HepG2 (cell line): ENCODE data around the gene KIF24. TPM values are rescaled to one million over a fixed set of nuclear protein-coding genes. Genes with fewer than 3 reads are reported as not detected.

ENCODE experiments used
- ATAC-seq: fragments of 200-7000 bp; cut with Tn5 transposase; 3 replicates; pipeline ENCODE4 v1.9.1; 2020; ENCODE audit warnings: mild to moderate bottlenecking, moderate library complexity
- BruUV-seq: library from RNA; stranded (reverse); fragments of 400-500 nt; replicated peaks from 2 replicates; lab custom pipeline; 2021; lab: Mats Ljungman, UMichigan
- CTCF ChIA-PET: fragments of 300-600 bp; formaldehyde crosslinking; extraction: SDS; loops from one replicate; lab custom pipeline; 2021; ENCODE audit warnings: low total read pairs, inconsistent platforms, low intra/inter-chr PET ratio; lab: Yijun Ruan, JAX
- POLR2A ChIA-PET: fragments of 350-600 bp; sonication (Branson Sonifier 250); formaldehyde crosslinking; loops from one replicate; lab custom pipeline; 2020; ENCODE audit warnings: antibody characterized with exemption, inconsistent platforms; lab: Yijun Ruan, JAX
- DNase-seq: peaks from one replicate; pipeline ENCODE4 v3.0.0-alpha.2; 2015; ENCODE audit warnings: low spot score
- FAIRE-seq: peaks from 3 replicates; lab custom pipeline; 2011; peaks lifted over from hg19 to GRCh38; lab: Jason Lieb, UNC
- H2AFZ ChIP-seq: one replicate; pipeline ENCODE4 v1.6.1; 2011; ENCODE audit warnings: low read length, inconsistent platforms
- H3K27ac ChIP-seq: fragments of 300-600 bp; 3 replicates; pipeline ENCODE4 v1.8.0; 2011; ENCODE audit warnings: mixed run types, mild to moderate bottlenecking, mixed read lengths, low read length, inconsistent platforms; ENCODE audit not compliant: insufficient read depth; ENCODE audit errors: extremely low read length
- H3K27me3 ChIP-seq, 2 experiments: fragments of 200-600 bp in 1 of 2; 2 replicates in 1 of 2; 3 replicates in 1 of 2; pipeline versions ENCODE4 v1.6.0 to v1.8.0; 2011; ENCODE audit warnings: low read length in 2 of 2, mild to moderate bottlenecking in 2 of 2, moderate library complexity in 2 of 2, inconsistent platforms in 1 of 2; ENCODE audit not compliant: insufficient read depth in 2 of 2, control insufficient read depth in 1 of 2
- H3K36me3 ChIP-seq, 2 experiments: fragments of 200-600 bp in 1 of 2; replicated peaks in 1 of 2; 2 replicates in 1 of 2; 3 replicates in 1 of 2; pipeline versions ENCODE4 v1.5.1 to v1.8.0; 2011; ENCODE audit warnings: low read length in 2 of 2, inconsistent platforms in 1 of 2; ENCODE audit not compliant: insufficient read depth in 2 of 2, control insufficient read depth in 1 of 2
- H3K4me1 ChIP-seq: 2 replicates; pipeline ENCODE4 v1.5.1; 2012; ENCODE audit warnings: low read length, inconsistent platforms; ENCODE audit not compliant: insufficient read depth
- H3K4me2 ChIP-seq: 2 replicates; pipeline ENCODE4 v1.6.0; 2011; ENCODE audit warnings: low read depth, low read length, inconsistent platforms
- H3K4me3 ChIP-seq, 3 experiments: fragments of 200-600 bp in 1 of 3; sonication (generic), shearing (Covaris generic) in 1 of 3; replicated peaks in 1 of 3; 2 replicates each; pipeline ENCODE4 v1.5.1; 2011 to 2016; ENCODE audit warnings: low read length in 3 of 3, inconsistent platforms in 2 of 3, low read depth in 2 of 3, mild to moderate bottlenecking in 2 of 3, control low read depth in 1 of 3, mixed read lengths in 1 of 3; ENCODE audit not compliant: insufficient read depth in 1 of 3
- H3K79me2 ChIP-seq: one replicate; pipeline ENCODE4 v1.6.1; 2011; ENCODE audit warnings: low read length, inconsistent platforms; ENCODE audit not compliant: insufficient read depth
- H3K9ac ChIP-seq: 2 replicates; pipeline ENCODE4 v1.6.0; 2011; ENCODE audit warnings: mild to moderate bottlenecking, low read depth, low read length, inconsistent platforms; ENCODE audit not compliant: insufficient read depth
- H3K9me3 ChIP-seq: 2 replicates; pipeline ENCODE4 v1.5.1; 2012; ENCODE audit warnings: mild to moderate bottlenecking, low read length
- H4K20me1 ChIP-seq: 2 replicates; pipeline ENCODE4 v1.6.0; 2011; ENCODE audit warnings: inconsistent platforms, mild to moderate bottlenecking, low read length, moderate library complexity; ENCODE audit not compliant: insufficient read depth
- CC2D1A ChIP-seq: sonication (generic); formaldehyde crosslinking; IDR thresholded peaks from 2 replicates; pipeline ENCODE4 v1.8.1; 2023; ENCODE audit warnings: mild to moderate bottlenecking, missing genetic modification reagents
- EZH2 ChIP-seq: conservative IDR thresholded peaks from 2 replicates; pipeline ENCODE4 v1.6.1; 2012; ENCODE audit warnings: mild to moderate bottlenecking, low read depth, low read length, moderate library complexity
- HMG20B ChIP-seq: conservative IDR thresholded peaks from 2 replicates; pipeline ENCODE4 v1.6.1; 2016; ENCODE audit warnings: missing genetic modification reagents, missing compliant biosample characterization
- IKZF4 ChIP-seq: sonication (generic); formaldehyde crosslinking; IDR thresholded peaks from 2 replicates; pipeline ENCODE4 v1.5.1; 2020; ENCODE audit warnings: borderline replicate concordance, mild to moderate bottlenecking, low read depth, missing genetic modification reagents; ENCODE audit errors: not compliant biosample characterization
- KDM6A ChIP-seq: IDR thresholded peaks from 2 replicates; pipeline ENCODE4 v1.6.1; 2016; ENCODE audit warnings: low read depth
- MBD4 ChIP-seq: IDR thresholded peaks from 2 replicates; pipeline ENCODE4 v1.6.1; 2012; ENCODE audit warnings: low read length, inconsistent platforms, borderline replicate concordance
- MIXL1 ChIP-seq: IDR thresholded peaks from 2 replicates; pipeline ENCODE4 v1.6.1; 2016
- NFIC ChIP-seq: IDR thresholded peaks from 2 replicates; pipeline ENCODE4 v1.6.1; 2012; ENCODE audit warnings: mild to moderate bottlenecking, low read length, inconsistent platforms
- NFKB2 ChIP-seq: sonication (generic); formaldehyde crosslinking; IDR thresholded peaks from 2 replicates; pipeline ENCODE4 v1.4.0; 2020; ENCODE audit warnings: missing genetic modification reagents, borderline replicate concordance
- TSC22D2 ChIP-seq: sonication (generic); formaldehyde crosslinking; IDR thresholded peaks from 2 replicates; pipeline ENCODE4 v1.5.1; 2020; ENCODE audit warnings: missing genetic modification reagents, mild to moderate bottlenecking, borderline replicate concordance
- ZBTB34 ChIP-seq: sonication (generic); formaldehyde crosslinking; IDR thresholded peaks from 2 replicates; pipeline ENCODE4 v1.8.0; 2022; ENCODE audit warnings: mild to moderate bottlenecking, missing genetic modification reagents
- ZMAT5 ChIP-seq: sonication (generic); formaldehyde crosslinking; IDR thresholded peaks from 2 replicates; pipeline ENCODE4 v1.5.0; 2020; ENCODE audit warnings: mild to moderate bottlenecking, low read depth, missing genetic modification reagents, borderline replicate concordance
- ZNF275 ChIP-seq: sonication (generic); formaldehyde crosslinking; IDR thresholded peaks from 2 replicates; pipeline ENCODE4 v1.8.0; 2022; ENCODE audit warnings: missing genetic modification reagents, mild to moderate bottlenecking, inconsistent platforms, borderline replicate concordance
- ZNF546 ChIP-seq: sonication (generic); formaldehyde crosslinking; conservative IDR thresholded peaks from 2 replicates; pipeline ENCODE4 v1.8.1; 2023; ENCODE audit warnings: mild to moderate bottlenecking, missing genetic modification reagents
- ZNF576 ChIP-seq: sonication (generic); formaldehyde crosslinking; IDR thresholded peaks from 2 replicates; pipeline ENCODE4 v1.4.0; 2020; ENCODE audit warnings: mild to moderate bottlenecking, missing genetic modification reagents
- ZNF614 ChIP-seq: IDR thresholded peaks from 2 replicates; pipeline ENCODE4 v1.6.1; 2018; ENCODE audit warnings: missing biosample characterization, missing genetic modification reagents, inconsistent platforms, borderline replicate concordance
- ZSCAN31 ChIP-seq: sonication (generic); formaldehyde crosslinking; IDR thresholded peaks from 2 replicates; pipeline ENCODE4 v1.5.0; 2020; ENCODE audit warnings: low read depth, mild to moderate bottlenecking, missing genetic modification reagents
- WGBS: methylation state at CpG from one replicate; pipeline ENCODE4 v1.1.6; 2017; ENCODE audit warnings: low lambda C conversion rate; 5-methylcytosine and 5-hydroxymethylcytosine counted together
- in situ Hi-C: cut with HindIII; loops from 2 replicates; pipeline ENCODE4 v1.10.0; 2017; ENCODE audit warnings: low pct_unique_long_range_greater_than_20kb; ENCODE audit not compliant: extremely low pct_ligation_motif_present
- intact Hi-C: fragments of 100-400 bp; cut with micrococcal nuclease; formaldehyde crosslinking; loops from one replicate; pipeline ENCODE4 v1.10.0; 2022; ENCODE audit not compliant: unreplicated experiment
- polyA plus RNA-seq, 8 experiments: library from polyadenylated mRNA; depleted of rRNA in 3 of 8; stranded (reverse) in 7 of 8; unstranded in 1 of 8; fragments of >200 nt; fragmentation: Illumina TruSeq in 4 of 8; extraction: Trizol in 4 of 8; gene quantifications; 2 replicates each; pipeline versions ENCODE4 v1.2.1 to v1.2.3, GENCODE V29; 2011 to 2016; ENCODE audit warnings: low read depth in 4 of 8, missing spikeins in 1 of 8, mixed read lengths in 1 of 8; ENCODE audit not compliant: insufficient read depth in 1 of 8
- total RNA-seq, 5 experiments: library from RNA; depleted of rRNA; stranded (reverse); fragments of >200 nt; fragmentation: Illumina TruSeq; extraction: Trizol; gene quantifications; 2 replicates each; pipeline ENCODE4 v1.2.3, GENCODE V29; 2016; ENCODE audit warnings: low read depth in 1 of 5

The KIF24 gene
- total and polyA plus RNA-seq, 2 of the 13 experiments (the other 11 are each of a cell fraction or from before 2014, with no cell fraction given), result 1.1 to 3.0 TPM

- Histone ChIP-seq H3K27me3 (no peaks in the 10 kb centered on the region), H2AFZ (no peak overlapping the region), H3K79me2 (peaks cover 3% of the 10 kb centered on the region), H3K9ac (no peak overlapping the region), H3K36me3 (no peaks in the 10 kb centered on the region), H3K27ac (no peak overlapping the region), H3K4me2 (no peak overlapping the region), H3K4me3 (no peak overlapping the region), H4K20me1 (no peaks in the 10 kb centered on the region), H3K9me3 (no peaks in the 10 kb centered on the region), H3K4me1 (peaks cover 15% of the 10 kb centered on the region)
- WGBS, result 92% methylated on average over 2 of the region's 2 CpGs
- FAIRE-seq, result no peak
- CTCF ChIA-PET, result no interaction called here
- POLR2A ChIA-PET, result no interaction called here
- ATAC-seq, result no peak
- in situ Hi-C loops (no loop called here), intact Hi-C loops (no loop called here)
- TF ChIP-seq ZMAT5, result no peak
- TF ChIP-seq ZBTB34, result no peak
- TF ChIP-seq HMG20B, result no peak
- no peak for TF ChIP-seq NFKB2 (CRISPR knock-in tag)
- no peak for TF ChIP-seq ZSCAN31 (CRISPR knock-in tag)
- TF ChIP-seq ZNF614 (CRISPR knock-in tag), result no peak
- TF ChIP-seq KDM6A (CRISPR knock-in tag), result no peak
- TF ChIP-seq MIXL1 (CRISPR knock-in tag), result no peak
- TF ChIP-seq MBD4, result no peak
- no peak for TF ChIP-seq ZNF546
- TF ChIP-seq IKZF4 (CRISPR knock-in tag), result no peak
- no peak for TF ChIP-seq ZNF576
- no peak for TF ChIP-seq TSC22D2 (CRISPR knock-in tag)
- TF ChIP-seq ZNF275 (CRISPR knock-in tag), result no peak
- no peak for TF ChIP-seq EZH2
- TF ChIP-seq NFIC, result no peak
- TF ChIP-seq CC2D1A (CRISPR knock-in tag), result no peak
- no peak for DNase-seq
- BruUV-seq, result no TSS peak
Observed at GRCh38 chr9:34322899-34323591, 6.0 kb downstream of the KIF24 start.
